HG02870 (cell line): Measurements from ENCODE around the gene STK4.
"Not testable (repeated sequence)": the region's sequence is repeated elsewhere in the genome, so short reads cannot be mapped to it uniquely, and the experiment has no call there.

Experiments used
- ATAC-seq: cut with Tn5 transposase; IDR thresholded peaks from one replicate; pipeline ENCODE4 v1.9.1; 2021; ENCODE audit warnings: mild to moderate bottlenecking, moderate library complexity; ENCODE audit not compliant: unreplicated experiment

STK4 gene

GRCh38 chr20:45021631-45022030 lies 55.3 kb downstream of the STK4 start:
- no peak for ATAC-seq

DNA sequence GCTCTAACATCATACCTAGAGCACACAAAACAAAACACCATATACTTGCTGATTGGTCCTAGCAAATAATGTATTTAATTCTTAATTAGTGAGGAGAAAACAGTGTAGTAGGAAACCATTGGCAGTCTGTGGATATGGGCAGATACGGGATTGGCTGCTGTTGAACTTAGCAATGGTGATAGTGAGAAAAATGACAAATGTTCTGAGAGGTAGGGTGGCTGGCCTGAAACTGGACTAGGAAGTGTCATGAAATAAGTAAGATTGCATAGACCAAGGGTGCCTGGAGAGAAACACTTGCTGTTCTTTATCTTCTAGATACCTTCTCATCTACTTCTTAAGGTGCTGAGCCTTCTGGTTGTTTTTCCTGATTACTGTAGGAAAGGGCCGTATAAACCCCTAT lies 56.8 kb downstream of the STK4 start:
- ATAC-seq, result not testable (repeated sequence)

DNA sequence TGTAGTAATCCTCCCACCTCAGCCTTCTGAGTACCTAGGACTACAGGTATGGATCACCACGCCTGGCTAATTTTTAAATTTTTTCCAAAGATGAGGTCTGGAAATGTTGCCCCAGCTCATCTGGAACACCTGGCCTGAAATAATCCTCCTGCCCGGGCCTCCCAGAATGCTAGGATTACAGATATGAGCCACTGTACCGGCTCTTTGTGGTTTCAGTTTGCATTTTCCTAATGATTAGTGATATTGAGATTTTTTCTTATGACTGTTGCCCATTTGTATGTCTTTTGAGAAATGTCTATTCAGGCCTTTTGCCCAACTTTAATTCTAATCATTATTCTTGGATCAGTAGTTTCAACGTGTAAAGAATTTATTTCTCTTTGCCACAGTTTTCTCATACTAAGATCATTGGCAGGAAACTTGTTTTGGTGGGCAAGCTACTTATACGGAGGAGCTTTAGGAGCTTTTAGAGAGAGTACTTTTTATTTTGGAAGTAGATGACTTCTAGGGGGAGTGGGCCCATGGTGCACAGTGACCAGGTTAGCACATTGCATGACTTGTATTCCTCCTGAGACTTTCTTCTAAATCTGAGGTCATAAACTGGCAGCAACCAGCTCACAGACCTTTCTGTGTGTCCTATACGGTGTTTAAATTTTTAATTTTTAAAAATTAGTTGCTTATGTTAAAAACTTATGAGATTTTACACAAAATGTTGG lies 62.3 kb downstream of the STK4 start:
- ATAC-seq, result no peak

DNA sequence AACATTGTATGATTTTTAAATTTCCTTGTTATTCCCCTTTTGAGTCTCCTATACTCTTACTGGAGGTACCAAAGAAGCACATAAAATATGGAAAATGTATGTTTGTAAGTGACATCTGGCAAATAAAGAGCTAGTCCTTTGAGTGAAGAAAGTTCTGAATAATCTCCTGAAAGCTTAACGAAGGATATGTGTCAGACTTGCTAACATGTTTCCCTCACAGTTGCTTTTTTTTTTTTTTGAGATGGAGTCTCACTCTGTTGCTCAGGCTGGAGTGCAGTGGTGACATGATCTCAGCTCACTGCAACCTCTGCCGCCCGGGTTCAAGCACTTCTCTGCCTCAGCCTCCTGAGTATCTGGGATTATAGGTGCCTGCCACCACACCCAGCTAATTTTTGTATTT lies 63.6 kb downstream of the STK4 start:
- ATAC-seq, result no peak

- no peak for ATAC-seq
These were observed 66.0 kb downstream of the STK4 start for GRCh38 chr20:45032276-45032675.

- no peak for ATAC-seq
These were observed 66.5 kb downstream of the STK4 start for GRCh38 chr20:45032781-45033180.

DNA sequence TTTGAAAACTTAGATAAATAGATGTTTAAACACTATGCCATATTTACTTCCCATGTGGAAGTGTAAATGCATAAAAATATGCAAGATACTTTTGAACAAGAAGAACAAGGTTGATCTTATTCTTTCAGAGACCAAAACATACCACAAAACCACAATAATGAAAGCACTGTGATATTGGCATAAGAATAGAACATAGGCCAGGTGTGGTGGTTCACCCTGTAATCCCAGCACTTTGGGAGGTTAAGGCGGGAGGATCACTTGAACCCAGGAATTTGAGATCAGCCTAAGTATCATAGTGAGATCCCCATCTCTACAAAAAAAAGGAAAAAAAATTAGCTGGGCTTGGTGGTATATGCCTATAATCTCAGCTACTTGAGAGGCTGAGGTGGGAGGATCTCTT lies 68.1 kb downstream of the STK4 start:
- ATAC-seq, result no peak

DNA sequence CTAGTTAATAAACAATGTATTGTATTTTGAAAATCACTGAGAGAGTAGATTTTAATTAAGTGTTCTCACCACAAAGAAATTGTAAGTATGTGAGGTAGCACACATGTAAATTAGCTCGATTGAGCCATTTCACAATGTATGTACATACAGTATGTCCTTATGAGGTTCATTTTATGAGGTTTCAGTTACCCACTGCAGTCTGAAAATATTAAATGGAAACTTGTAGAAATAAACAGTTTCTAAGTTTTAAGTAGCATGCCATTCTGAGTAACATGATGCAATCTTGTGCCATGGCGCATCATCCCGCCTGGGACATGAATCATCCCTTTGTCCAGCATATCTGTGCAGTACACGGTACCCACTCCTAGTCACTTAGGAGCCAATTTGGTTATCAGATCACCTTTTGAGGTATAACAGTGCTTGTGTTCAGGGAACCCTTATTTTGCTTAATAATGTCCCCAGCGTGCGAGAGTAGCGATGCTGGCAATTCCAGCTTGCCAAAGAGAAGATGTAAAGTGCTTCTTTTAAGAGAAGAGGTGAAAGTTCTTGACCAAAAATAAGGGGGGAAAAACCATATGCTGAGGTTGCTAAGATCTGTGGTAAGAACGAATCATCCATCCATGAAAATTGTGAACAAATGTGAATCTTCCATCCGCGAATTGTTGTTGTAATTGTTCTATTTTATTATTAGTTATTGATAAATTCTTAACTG lies 69.9 kb downstream of the STK4 start:
- no peak for ATAC-seq

DNA sequence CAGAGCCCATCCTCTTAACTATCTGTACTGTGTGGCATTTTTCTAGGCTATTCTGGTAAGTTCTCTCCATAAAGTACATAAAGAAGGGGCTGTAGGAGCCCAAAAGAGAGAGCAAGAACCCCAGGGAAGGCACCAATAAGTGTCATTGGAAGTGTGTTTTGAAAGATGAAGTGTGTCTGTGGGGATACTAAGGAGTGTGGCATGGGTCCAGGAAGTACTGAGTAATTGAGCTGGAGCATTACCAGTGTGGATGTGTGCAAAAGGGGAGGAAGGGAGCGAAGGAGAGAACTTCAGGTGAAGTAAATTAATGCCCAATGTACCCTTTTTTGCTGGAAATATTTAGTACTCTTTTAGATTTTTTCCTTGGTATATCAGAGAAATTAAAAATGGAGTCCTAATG lies 70.7 kb downstream of the STK4 start:
- no peak for ATAC-seq

DNA sequence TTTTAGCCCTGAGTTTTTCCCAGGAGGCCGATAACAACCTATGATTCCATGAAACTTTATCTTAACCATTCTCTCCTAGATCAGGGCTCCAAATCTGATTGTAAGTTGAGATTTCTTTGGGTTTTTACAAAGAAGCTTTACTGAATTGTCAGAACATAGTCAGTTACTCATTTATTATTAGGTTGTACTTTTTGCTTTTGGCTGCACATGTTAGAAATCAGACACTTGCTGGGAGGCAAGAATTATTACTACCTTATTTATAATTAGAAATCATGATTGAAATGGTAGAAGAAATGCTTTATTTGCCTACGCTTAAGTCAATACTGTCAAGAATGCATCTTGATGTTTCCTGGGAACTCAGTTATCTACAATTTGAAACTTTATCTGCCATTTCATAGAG lies 71.3 kb downstream of the STK4 start:
- no peak for ATAC-seq

DNA sequence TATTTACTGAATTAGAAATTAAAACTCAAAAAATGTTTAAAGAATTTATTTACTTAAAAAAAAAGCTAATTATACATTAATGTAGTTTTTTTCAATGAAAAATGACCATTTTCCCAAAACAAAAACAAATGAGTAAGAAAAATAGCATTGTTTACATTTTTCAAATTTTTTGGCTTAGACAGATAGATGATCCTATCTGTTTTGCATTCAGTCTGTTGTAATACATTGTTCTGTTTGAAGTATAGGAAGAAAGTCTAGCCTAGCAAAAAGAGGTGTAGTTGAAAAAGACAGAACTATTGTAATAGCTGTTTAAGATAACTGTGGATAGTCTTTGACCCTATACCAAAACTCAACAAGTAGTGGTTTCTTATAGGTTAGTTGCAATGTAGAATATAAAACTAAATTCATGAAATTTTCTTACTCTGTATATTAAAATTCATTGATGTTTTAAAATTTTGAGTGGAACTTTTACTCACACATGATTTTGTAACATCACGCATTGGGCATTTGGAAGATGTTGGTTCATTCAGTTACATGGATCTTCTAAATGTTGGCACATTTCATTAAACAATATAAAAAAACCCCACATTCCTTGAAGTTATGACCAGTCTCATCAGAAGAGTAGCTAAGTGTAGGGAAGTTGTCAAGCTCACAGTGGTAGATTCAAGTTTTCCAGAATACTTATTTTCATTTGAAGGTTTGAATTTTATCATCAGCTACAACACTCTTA lies 72.6 kb downstream of the STK4 start:
- no peak for ATAC-seq

DNA sequence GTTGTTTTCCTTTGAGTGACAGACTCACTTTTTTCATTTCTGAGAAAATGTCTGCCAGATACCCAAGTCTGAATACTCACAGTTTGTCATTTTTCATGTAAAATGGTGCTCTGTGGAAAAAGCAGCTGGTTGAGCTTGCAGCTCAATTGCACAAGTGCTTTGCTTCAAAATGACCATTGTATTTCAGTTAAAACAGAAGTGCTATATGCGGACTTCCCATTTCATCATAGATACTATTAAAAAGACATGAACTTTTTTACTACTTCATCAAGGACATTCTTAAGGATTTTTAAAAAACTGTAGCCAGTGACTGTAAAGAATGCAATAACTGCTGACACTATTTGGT lies 73.1 kb downstream of the STK4 start:
- no peak for ATAC-seq

DNA sequence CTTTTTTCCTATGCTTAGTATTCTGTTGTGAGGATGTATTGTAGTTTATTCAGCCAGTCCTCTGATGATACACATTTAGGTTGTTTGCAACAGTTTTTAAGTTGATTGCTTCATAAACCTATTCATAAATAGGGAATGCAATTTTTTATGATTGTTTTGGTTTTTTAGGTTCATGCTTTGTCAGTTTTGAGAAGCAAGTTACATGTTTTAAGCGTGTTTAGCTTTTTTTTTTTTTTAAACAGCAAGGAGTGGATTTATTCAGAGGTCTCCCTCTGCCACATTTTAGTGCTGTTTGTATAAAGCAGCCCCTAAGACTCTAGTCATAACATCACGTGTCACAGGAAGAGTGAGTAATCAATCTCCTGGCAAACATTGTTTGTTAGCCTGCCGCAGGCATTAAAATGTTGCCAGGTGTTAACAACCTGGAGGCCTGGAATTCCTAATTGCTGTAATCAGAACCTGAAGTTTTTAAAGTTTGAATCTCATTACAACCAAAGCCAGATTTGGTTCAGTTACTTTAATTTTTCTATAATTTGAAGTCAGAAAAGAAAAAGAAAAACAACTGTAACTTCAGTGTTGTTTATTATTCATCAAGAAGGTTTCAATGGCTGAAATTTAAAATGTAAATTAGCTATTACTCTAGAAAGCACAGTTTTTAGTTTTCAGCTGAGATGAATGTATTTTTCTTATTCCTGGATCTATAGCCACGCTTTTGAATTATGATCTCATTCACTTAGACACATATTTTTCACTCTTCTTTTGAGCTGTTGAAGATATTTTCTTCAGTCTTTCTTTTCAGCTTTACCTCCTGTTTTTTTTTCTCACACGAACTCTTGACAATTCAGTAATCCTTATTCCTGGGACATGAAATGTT lies 75.4 kb downstream of the STK4 start:
- ATAC-seq, result no peak

DNA sequence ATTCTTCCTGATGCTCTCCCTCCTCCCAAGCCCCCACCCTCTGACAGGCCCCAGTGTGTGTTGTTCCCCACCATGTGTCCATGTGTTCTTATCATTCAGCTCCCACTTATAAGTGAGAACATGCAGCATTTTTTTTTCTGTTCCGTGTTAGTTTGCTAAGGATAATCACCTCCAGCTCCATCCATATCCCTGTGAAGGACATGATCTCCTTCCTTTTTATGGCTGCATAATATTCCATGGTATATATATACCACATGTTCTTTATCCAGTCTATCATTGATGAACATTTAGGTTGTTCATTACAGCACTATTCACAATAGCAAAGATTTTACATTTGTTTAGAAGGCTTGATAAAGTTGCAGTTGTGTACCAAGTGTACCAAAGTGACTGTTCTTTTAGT lies 76.7 kb downstream of the STK4 start:
- no peak for ATAC-seq

DNA sequence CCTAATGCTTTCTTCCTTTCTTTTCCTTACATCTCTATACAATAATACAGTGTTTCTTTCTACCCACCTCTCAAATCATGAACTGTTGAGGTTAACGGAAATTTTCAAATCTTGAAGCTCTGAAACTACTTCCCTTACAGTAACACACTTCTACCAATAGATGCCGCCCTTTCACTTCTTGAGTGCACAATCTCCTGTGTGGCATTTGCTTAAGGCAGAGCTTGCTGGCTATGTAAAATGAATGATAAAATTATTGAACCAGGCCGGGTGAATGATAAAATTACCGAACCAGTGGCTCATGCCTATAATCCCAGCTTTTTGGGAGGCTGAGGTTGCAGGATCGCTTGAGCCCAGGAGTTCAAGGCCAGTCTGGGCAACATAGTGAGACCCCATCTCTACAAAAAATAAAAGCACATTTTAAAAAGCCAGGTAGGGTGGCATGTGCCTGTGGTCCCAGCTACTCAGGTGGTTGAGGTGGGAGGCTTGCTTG lies 77.8 kb downstream of the STK4 start:
- no peak for ATAC-seq

DNA sequence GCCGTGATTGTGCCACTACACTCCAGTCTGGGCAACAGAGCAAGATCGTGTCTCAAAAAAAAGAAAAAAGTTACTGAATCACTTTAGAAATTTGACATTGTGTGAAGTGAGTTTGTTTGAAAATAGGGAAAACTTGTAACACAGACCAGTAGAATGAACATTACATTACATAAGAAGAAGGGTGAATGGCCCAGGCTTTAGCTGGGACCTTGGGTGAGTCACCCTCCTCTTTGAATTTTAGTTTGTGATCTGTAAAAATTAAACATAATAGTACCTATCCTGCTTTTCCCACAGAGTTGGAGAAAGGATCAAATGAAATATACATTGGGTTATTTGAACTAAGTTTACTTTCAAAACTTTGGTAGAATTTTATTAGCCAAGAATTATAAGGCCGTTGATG lies 78.3 kb downstream of the STK4 start:
- no peak for ATAC-seq

DNA sequence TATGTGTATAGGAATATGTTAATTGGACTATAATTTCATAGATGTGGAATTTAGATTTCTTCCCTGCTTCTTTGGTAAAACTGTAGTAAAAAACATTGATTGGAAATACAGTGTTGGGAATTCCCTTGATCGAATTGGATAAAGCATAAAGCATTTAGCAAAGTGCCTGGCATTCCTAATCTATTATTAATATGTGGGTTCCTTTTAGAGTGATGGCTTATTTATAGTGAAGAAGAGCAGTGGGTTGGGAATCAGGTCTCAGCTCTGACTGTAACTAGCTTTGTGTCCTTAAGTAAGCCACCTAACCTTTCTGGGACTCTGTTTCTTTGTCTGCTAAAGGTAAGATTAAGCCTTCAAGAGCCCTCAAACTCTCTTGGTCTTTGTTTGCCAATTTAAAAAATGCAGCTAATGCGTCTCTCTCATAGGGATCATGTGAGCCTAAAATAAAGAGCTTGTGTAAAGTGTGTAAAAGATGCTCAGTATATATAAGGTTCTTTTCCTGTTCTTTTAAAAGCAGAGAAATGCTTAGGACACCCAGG lies 81.3 kb downstream of the STK4 start:
- no peak for ATAC-seq

DNA sequence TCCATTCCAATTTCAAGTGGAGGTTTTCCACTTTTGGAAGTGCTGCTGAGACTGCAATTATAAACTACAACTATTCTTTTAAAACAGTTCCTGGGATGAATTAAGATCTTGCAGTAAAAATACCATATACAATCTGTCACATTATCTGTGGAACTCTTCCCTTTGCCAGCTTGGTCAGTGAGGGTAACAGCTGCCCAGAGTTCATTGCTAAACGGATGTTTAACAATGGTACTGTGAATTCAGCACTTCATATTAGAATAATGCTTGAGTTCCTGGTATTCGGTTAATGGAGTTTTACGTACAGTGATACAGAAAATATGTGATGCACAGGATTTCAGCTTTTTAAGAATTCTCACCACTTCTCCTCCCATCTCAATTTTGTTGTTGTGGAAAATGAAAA lies 83.1 kb downstream of the STK4 start:
- ATAC-seq, result no peak

- no peak for ATAC-seq
These were observed 83.7 kb downstream of the STK4 start for GRCh38 chr20:45049904-45050471.
